Breast epithelium (tissue), 4 donors: ENCODE results near the gene TAF10. TPM values are rescaled to one million over a fixed set of nuclear protein-coding genes. Genes with fewer than 3 reads are reported as not detected.
A peak's percentile ranks its signal among the peaks of the same experiment; 100 is the strongest.

Experiments used
- DNase-seq, 2 donors: peaks; one replicate each; pipeline ENCODE4 v3.0.0-alpha.2; 2019; ENCODE audit warnings: low spot score in 2 of 2
- H3K27ac ChIP-seq, 2 donors: fragments of 200-600 bp; sonication (generic) in 1 of 2; one replicate each; pipeline ENCODE4 v1.5.1; 2016 to 2019; ENCODE audit warnings: mild to moderate bottlenecking in 1 of 2
- H3K27me3 ChIP-seq, 2 donors: fragments of 200-600 bp; sonication (generic) in 1 of 2; one replicate each; pipeline versions ENCODE4 v1.5.1 to v1.6.0; 2017 to 2019; ENCODE audit warnings: control low read depth in 1 of 2, mild to moderate bottlenecking in 1 of 2
- H3K36me3 ChIP-seq: fragments of 200-600 bp; one replicate; pipeline ENCODE4 v1.5.1; 2019
- H3K4me1 ChIP-seq, 2 donors: fragments of 200-600 bp; sonication (generic); one replicate each; pipeline ENCODE4 v1.5.1; 2016 to 2019; ENCODE audit warnings: control low read depth in 1 of 2
- H3K4me3 ChIP-seq, 3 donors: fragments of 200-600 bp; sonication (generic); 1 replicate in 2 of 3; 2 replicates in 1 of 3; pipeline ENCODE4 v1.5.1; 2016 to 2019; ENCODE audit warnings: mild to moderate bottlenecking in 3 of 3, moderate library complexity in 2 of 3
- H3K9me3 ChIP-seq, 2 donors: fragments of 200-600 bp; sonication (generic) in 1 of 2; one replicate each; pipeline ENCODE4 v1.5.1; 2016 to 2019; ENCODE audit warnings: control low read depth in 1 of 2
- POLR2A ChIP-seq: fragments of 450-650 bp; IDR thresholded peaks from one replicate; pipeline ENCODE4 v1.6.1; 2016; ENCODE audit warnings: antibody characterized with exemption, mild to moderate bottlenecking, moderate library complexity
- POLR2AphosphoS5 ChIP-seq, 3 donors: sonication (generic); formaldehyde crosslinking; IDR thresholded peaks; one replicate each; pipeline ENCODE4 v1.6.1; 2017; ENCODE audit warnings: antibody characterized with exemption in 3 of 3
- intact Hi-C: fragments of 100-400 bp; cut with DNase I; formaldehyde crosslinking; loops from one replicate; pipeline ENCODE4 v1.15.1; 2023; ENCODE audit warnings: low total_unique reads
- total RNA-seq, 3 donors: library from RNA; depleted of rRNA; stranded (reverse); fragments of >200 nt; gene quantifications; one replicate each; pipeline ENCODE4 v1.1.0, GENCODE V29; 2016
- TF ChIP-seq, protein P1 (sequence below), 3 donors: fragments of 450-650 bp; IDR thresholded peaks; one replicate each; pipeline ENCODE4 v1.5.1; 2016 to 2017; ENCODE audit warnings: antibody characterized with exemption in 3 of 3, mild to moderate bottlenecking in 3 of 3, moderate library complexity in 3 of 3

TAF10 gene
- total RNA-seq, 3 donors from 2014 or later: 45.4 to 82.6 (median 54.7) TPM

DNA sequence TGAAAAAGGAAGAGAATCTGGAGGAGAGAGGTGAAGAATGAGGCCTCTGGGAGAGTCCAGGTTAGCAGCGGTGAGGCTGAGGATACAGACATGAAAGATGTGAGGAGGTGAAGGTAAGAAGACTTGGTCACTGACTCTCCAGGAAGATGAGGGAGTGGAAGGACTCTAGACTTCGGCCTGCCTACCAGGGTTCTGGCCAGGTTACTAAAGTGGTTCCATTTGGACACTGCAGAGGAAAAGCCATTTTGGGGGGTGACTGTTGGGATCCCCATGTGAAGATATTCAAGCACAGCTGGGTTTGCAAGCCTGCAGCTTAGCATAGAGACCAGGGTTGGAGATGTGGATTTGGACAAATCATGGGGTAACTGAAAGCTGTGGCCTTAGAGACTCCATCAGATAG is 35.8 kb upstream of the TAF10 start:
- no peak overlapping the region for H3K4me3 ChIP-seq
- H3K9me3 ChIP-seq: no peaks in the 10 kb centered on the region
- no peak for DNase-seq
- no peaks in the 10 kb centered on the region for H3K27me3 ChIP-seq
- intact Hi-C loops: no loop called here
- H3K4me1 ChIP-seq: no peaks in the 10 kb centered on the region
- TF ChIP-seq POLR2AphosphoS5 (IDR thresholded peaks at IDR 0.05) (no peak), POLR2A (no peak)
- TF ChIP-seq, protein P1, sequence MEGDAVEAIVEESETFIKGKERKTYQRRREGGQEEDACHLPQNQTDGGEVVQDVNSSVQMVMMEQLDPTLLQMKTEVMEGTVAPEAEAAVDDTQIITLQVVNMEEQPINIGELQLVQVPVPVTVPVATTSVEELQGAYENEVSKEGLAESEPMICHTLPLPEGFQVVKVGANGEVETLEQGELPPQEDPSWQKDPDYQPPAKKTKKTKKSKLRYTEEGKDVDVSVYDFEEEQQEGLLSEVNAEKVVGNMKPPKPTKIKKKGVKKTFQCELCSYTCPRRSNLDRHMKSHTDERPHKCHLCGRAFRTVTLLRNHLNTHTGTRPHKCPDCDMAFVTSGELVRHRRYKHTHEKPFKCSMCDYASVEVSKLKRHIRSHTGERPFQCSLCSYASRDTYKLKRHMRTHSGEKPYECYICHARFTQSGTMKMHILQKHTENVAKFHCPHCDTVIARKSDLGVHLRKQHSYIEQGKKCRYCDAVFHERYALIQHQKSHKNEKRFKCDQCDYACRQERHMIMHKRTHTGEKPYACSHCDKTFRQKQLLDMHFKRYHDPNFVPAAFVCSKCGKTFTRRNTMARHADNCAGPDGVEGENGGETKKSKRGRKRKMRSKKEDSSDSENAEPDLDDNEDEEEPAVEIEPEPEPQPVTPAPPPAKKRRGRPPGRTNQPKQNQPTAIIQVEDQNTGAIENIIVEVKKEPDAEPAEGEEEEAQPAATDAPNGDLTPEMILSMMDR (IDR thresholded peaks at IDR 0.05): no peak
- H3K36me3 ChIP-seq: no peaks in the 10 kb centered on the region
- peak overlapping the region; percentile 6 to 89 for H3K27ac ChIP-seq

DNA sequence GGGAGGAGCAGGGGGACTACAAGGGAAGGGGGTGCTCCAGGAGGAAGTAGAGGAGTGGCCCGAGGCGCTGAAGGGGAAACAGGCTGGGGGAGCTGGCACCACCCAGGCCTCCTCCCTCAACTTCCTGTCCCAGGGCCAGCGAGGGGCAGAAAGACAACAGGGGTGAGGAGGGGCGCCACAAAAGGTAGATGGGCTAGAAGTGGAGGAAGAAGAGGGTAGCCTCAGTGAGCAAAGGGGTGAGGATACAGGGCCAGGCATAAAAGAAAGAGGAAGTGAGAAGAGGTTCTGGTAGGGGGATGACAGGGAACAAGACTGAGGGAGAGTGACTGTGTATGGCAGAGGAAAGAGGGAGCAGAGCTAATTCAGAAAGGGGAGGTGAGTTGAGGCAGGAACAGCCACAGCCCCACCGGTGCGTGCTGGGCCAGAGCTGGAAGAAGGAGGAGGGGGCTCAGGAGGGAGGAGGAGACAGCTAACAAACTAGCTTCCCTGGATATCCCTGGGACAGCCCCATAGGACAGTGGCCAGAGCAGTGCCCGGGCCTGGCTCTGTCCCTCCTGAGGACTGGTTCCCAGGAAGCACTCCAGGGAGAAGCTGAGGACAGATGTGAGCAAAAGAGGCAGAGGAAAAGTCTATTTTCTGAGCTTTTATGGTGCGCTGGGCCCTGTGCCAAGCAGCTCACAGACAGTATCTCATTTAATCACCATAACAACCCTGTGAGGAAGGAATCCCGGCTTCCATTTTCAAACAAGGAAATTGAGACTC is 35.1 kb upstream of the TAF10 start:
- TF ChIP-seq POLR2A: no peak
- Histone ChIP-seq H3K27me3 (no peaks in the 10 kb centered on the region), H3K9me3 (no peaks in the 10 kb centered on the region), H3K4me1 (no peaks in the 10 kb centered on the region), H3K27ac (peak overlapping the region; percentile 61 to 89), H3K36me3 (no peaks in the 10 kb centered on the region), H3K4me3 (peak overlapping the region in 1 of 3 donors; percentile 17)
- intact Hi-C loops: no loop called here
- no peak for DNase-seq

DNA sequence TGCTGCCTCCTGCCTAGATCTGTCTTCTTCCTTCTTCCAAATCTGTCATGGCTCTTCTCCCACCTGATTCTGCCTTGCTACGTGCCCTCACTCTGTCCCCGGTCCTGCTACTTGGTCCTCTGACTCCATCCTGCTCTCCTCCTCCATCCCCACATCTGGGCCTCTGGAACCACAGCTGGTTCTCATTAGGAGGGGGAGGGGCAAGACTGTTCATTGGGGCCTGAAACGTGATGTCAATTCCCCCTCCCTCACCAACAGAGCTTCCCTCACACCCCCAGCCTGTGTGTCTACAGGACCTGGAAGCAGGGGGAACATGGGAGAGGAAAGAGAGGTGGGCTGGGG is 34.5 kb upstream of the TAF10 start:
- H3K9me3 ChIP-seq: no peaks in the 10 kb centered on the region
- no peaks in the 10 kb centered on the region for H3K4me1 ChIP-seq
- DNase-seq: no peak
- intact Hi-C loops: no loop called here
- peak overlapping the region; percentile 61 to 89 for H3K27ac ChIP-seq
- no peaks in the 10 kb centered on the region for H3K36me3 ChIP-seq
- H3K4me3 ChIP-seq: peak overlapping the region in 1 of 3 donors; percentile 17
- TF ChIP-seq POLR2A (no peak), POLR2AphosphoS5 (IDR thresholded peaks at IDR 0.05) (peak in 2 of 3 donors; percentile 7 to 36)
- no peaks in the 10 kb centered on the region for H3K27me3 ChIP-seq

DNA sequence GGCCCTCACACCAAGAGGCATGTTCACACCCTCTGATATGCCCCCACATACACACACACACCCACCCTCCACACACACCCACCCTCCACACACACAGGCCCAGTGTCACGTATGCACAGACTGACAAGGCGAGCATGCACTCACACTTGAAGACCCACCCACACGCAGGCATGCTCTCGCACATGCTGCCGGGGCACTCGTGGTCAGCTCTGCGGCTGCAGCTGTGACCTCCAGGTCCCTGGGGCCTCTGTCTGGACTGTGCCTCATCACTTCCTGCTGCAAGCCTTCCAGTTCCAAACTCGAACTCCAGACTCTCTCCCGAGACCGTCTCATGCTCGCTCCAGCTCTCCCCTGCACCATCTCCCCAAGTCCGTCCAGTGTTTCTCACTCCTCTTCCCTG is 34.1 kb upstream of the TAF10 start:
- Histone ChIP-seq H3K4me3 (peak overlapping the region in 1 of 3 donors; percentile 17), H3K27ac (peak overlapping the region in 1 of 2 donors; percentile 89), H3K4me1 (no peaks in the 10 kb centered on the region), H3K36me3 (no peaks in the 10 kb centered on the region), H3K9me3 (no peaks in the 10 kb centered on the region), H3K27me3 (no peaks in the 10 kb centered on the region)
- DNase-seq: no peak
- TF ChIP-seq POLR2AphosphoS5 (IDR thresholded peaks at IDR 0.05) (no peak), POLR2A (no peak)
- TF ChIP-seq, protein P1 (IDR thresholded peaks at IDR 0.05): no peak
- intact Hi-C loops: no loop called here

DNA sequence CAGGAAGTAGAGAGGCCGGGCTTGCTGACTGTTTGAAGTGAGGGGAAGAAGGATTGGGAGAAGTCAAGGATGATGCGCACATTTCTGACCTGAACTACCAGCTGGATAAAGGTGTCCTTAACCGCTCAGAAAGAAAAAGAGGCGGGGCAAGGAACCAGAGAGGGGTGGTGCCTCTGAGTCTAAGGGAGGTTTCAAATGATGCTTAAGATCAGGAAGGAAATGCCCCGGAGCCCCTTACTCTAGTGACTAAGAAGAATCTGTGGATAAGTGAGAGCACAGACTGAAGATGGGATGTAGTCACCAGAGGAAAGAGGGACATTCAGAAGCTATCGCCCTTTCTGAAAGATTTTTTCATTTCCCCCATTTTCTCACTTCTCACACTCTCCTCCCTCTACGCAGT is 30.9 kb upstream of the TAF10 start:
- no peak overlapping the region for H3K4me3 ChIP-seq
- H3K36me3 ChIP-seq: no peaks in the 10 kb centered on the region
- H3K27ac ChIP-seq: no peak overlapping the region
- no peaks in the 10 kb centered on the region for H3K9me3 ChIP-seq
- H3K4me1 ChIP-seq: peaks cover 7 to 9% of the 10 kb centered on the region in 2 donors
- H3K27me3 ChIP-seq: no peaks in the 10 kb centered on the region
- no peak for TF ChIP-seq POLR2A
- TF ChIP-seq, protein P1 (IDR thresholded peaks at IDR 0.05): no peak
- TF ChIP-seq POLR2AphosphoS5 (IDR thresholded peaks at IDR 0.05): no peak
- intact Hi-C loops: no loop called here
- no peak for DNase-seq

DNA sequence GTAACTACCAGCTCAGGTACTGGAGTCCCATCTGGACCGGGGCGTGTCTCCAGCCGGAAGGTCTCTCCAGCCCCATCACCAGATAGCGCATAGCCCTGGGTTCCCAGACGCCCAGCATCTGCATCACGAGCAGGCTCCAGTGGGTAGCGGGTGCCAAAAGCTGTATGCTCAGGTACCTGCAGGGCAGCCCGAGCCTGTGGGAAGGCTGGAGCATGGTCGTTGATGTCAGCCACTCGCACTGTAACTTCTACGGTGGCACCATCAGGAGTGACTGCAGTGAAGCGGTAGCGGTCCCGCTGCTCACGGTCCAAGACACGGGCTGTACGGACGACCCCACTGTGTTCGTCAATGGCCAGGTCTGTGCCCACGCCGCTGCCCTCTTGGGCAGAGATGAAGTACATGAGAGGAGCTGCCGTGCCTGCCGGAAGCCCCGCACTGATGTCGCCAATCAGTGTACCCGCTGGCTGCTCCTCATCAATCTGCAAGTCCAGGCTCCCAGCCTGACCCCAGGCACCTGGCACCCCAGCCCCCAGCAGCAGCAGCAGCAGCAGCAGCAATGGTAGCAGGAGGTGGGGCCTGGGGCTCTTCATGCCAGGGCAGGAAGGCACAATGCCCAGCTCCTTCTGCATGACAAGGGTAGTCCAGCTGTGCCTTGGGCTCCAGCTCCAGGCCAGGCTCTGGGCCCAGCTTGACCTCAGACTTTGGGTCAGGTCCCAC is 29.1 kb upstream of the TAF10 start:
- H3K9me3 ChIP-seq: no peaks in the 10 kb centered on the region
- intact Hi-C loops: no loop called here
- H3K4me3 ChIP-seq: no peak overlapping the region
- H3K36me3 ChIP-seq: no peaks in the 10 kb centered on the region
- TF ChIP-seq POLR2A: no peak
- no peak for TF ChIP-seq POLR2AphosphoS5 (IDR thresholded peaks at IDR 0.05)
- TF ChIP-seq, protein P1 (IDR thresholded peaks at IDR 0.05): no peak
- peaks cover 10 to 14% of the 10 kb centered on the region in 2 donors for H3K4me1 ChIP-seq
- no peak for DNase-seq
- H3K27me3 ChIP-seq: no peaks in the 10 kb centered on the region
- no peak overlapping the region for H3K27ac ChIP-seq
